OCI-M1 (cell line): ENCODE results near the gene UTS2B.

Source experiments
- DNase-seq: peaks from one replicate; lab custom pipeline; 2025; lab: John Stamatoyannopoulos, UW

The UTS2B gene

DNA sequence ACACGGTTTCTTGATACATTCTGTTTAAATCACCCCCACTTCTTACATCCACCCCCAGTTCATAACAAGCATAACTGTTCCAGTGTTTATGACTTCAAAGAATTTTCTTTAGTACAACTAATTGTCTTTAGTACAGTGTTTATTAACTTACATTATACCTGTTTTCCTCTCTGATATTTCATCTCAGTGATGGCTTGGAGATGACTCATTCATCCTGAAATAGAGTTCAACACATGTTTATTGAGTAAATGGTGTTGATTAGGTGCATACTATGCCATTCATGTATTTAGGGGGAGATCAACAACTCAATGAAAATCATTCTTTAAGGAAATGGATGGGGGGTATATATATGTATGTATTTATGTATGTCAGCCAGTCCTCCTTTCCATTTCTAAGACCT lies 21.7 kb upstream of the UTS2B start:
- DNase-seq, result no peak

DNA sequence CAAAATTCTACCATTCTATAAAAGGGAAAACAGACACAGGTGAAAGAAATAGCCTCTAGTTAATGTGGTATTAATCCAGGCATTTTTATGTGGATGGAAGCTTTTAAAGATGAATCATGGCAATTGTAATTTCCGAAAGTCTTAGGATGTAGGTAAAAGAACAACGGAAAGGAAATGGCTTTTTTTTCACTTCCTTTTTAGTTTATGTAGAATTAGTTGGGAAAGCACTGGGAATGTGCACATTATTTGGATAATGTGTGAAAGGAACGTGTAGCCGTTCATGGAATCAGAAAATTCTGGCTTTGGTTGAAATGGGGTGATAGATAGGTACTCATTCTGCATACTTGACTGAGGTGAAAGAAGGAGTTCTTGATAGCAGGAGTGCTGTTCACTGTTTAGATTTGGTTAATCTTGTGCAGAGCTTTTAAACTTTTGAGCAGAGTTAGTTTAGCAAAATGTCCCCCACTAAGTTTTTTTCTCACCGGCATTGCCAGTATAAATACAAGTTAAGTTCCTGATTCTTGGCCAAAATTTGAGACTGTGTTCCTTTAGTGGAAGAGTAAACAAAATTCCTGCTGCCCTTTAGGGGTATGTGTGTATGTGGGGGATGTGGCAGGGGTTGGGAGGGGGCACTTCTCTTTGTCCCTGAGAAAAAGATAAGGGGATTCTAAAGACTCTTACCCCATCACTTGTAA lies 20.2 kb upstream of the UTS2B start:
- DNase-seq, result no peak

DNA sequence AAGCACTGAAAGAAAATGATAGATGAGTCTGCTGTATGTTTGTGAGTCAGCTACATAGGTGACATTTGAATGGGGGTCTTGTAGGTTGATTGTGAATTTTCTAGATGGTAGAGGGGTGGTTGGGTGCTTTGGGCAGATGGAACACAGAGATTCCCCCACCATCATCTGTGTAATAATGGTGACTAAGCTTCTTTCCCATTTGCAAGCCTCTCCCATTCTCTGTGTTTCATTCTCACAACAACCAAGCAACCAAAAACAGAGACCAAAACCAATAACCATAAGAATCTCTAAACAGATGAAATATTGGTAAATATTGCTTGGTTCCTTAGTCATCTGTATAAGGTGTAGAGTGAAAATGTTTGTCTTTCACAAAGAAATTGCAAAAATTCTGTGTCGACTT lies 17.8 kb upstream of the UTS2B start:
- DNase-seq, result no peak

DNA sequence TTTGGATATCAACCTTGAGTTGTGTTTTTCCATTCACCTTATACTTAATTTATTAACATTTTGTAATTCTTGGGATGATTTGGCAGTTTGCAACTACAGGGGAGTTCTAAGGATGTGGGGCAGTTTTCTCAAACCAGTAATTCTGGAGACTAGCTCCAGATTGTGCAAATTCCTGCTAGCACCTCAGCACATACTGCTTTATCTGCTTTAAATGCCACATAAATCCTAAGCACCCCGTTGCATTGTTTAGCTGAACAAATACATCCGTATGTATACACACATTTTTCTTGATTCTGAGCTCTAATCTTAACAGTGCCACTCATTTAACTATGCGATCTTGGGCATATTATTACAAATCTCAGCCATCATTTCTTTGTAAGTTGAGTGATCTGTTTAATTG lies 16.9 kb upstream of the UTS2B start:
- DNase-seq, result no peak

DNA sequence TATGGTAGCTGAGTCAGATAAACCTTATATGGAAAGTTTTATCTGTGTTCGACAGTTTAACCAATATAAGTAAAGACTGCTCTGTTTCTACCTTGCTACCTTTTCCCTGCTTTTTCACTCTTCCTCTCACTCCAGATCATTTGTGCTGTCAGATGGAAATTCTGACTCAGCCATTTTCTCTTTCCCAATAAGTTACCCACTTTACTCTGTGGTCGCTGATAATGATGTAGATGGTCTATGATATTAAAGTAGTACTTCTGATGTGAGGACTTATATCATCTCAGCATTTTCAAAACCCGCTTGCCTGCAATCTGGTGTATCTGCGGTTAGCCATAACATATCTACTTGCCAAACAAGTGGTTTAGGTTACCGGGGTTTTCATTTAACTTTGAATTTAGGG lies 15.0 kb upstream of the UTS2B start:
- DNase-seq, result peak; percentile 6

DNA sequence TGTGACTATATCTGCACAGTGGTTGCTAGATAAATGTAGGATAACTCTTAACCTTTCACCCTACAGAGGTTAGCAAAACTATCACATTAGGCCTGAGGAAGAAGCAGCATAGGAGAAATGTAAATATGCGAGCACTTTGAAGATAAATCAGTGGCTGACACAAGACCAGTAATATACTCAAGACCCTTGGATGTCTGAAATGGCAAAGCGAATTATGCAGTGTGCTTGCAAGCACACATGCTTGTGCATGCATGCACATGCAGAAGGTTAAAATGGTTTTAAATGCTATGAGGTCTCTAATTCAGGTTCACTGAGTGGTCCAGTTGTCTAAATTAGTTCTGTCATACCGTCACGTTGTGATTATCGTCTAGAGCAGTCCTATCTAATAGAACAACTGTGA lies 13.6 kb upstream of the UTS2B start:
- DNase-seq, result no peak

DNA sequence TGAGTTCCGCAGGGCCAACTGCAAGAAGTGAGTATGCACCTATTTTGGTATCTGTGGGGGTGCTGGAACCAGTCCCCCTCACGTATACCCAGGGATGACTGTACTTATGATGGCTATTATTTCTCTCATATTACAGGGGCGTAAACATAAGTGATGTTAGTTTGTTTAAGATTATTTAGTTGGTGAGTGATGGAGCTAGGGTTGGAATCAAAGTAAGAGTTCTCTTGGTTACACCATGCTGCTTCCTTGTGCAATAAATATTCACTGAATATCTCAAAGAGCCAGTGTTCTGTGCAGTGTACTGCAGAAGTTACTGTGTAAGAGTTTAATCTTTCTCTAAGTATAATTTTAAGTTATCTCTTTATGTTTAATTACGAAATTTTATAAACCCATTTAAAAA lies 12.8 kb upstream of the UTS2B start:
- DNase-seq, result no peak

DNA sequence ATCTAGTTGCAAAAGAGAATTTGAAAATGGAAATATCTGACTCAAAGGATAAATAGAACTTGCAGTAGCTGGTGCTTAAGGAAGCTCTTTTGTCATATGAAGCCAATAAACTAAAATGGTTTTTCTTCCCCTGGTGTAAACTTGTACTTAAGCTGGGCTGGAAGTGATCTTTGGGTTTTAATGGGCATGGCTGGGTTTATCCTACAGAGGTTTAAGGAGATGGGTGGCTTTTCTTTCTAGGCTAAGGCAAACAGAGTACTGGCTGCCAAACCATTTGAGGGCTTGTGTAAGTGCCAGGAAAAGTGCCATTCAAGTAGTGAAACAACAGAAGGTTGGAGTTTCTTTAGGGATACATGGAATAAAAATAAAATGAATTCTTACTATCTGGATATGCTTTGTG lies 12.1 kb upstream of the UTS2B start:
- no peak for DNase-seq

DNA sequence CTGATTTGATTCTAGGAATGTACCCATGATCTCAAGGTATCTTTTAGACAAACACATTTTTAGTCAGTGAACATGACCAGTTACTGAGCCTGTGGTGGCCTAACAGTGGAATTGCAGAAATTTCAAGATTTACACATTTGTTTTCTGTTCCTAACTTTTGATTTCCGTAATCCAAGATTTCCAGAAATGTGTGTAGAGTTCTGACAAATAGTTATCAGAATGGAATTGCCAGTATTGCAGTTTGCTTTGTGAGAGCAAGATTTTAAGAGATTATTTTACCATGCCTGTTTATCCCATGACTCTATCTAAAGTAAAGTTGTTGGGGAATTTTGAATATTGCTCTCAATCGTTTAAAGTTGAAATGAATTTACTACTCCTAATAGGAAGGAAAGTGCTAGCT lies 11.7 kb upstream of the UTS2B start:
- no peak for DNase-seq

DNA sequence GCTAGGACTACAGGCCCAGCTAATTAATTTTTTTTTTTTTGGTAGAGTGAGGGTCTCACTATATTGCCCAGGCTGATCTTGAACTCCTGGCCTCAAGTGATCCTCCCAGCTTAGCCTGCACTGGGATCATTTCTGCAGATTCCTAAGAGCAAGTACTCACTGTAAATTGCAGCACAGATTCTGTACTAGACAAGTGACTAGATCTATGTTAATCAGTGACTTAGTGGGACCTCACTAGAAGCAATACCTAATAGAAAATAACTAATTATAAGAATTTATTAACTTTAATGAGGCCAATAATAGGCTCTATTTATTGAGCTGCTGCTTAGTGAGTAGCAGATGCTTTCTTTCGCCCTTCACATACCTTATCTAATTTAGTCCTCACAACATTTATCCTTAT lies 10.6 kb upstream of the UTS2B start:
- no peak for DNase-seq

DNA sequence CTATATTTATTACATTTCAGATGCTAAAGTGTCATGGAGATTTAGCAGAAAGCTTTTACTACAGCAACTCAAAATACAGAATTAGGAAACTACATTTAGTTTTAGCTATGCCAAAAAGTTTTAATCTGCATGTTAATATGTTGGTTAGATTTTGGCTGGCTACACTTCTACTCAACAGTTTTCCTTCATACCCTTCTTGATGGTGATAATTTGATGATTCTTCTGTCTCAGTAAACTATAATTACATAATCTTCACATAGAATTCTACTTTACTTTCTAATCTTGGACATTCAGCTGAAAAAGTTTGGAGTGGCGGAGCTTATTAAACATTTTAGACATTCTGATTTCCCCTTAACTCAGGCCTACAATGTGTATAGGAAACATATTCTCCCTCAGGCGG lies 10.0 kb upstream of the UTS2B start:
- DNase-seq, result no peak

DNA sequence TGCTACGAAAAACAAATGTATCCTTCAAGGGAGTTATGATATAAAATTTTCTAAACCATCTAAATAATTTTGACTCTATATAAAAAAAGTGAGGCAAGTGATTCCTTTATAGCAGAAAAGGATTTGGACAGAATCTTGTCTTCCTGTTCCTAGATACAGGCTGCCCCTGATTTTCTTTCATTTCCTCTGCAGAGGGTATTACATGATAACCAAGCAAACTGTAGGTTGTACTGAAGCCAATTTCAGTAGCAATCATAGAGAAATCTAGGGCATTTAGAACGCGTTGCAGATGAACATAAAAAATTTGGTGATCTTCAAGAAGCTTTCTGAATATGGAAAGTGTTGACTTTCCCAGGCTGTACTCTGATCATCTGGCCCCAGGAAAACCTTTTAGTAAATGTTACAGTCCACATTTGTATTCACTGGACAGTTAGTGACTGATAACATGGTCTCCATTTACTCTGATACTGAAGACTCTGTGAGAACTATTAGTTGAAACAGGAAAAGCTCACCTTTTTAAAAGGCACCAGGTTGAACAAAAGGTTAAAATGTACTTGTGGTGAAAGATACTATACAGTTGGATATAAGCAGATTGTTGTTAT lies 9.1 kb upstream of the UTS2B start:
- DNase-seq, result no peak

DNA sequence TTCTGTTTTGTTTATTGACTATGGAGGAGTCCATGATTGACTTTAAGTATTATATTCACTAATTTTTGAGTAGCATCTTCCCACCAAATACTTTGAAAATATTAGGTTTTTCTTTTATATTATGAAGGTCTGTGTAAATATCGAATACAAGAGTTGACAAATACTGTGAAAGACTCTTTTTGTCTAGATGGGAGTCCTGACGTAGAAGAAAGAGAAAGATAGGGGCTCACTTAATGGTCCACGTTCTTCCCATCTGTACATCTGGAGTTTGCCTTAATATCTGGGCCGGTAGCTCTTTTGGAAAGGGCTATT lies 7.8 kb upstream of the UTS2B start:
- DNase-seq, result no peak

DNA sequence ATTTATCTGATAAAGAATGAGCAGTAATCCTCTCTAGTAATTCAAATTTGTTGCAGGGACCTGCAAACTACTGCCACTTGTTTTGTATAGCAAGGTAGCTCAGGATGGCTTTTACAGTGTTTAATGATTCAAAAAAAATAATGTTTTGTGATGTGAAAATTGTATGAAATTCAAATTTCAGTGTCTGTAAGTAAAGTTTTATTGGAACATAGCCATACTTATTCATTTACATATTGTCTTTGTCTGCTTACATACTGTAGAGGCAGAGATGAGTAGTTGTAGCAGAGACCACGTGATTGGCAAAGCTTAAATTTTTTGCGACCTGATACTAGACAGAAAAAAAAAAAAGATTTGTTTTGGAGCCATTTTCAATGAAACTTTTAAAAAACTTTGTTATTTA lies 6.5 kb upstream of the UTS2B start:
- no peak for DNase-seq

DNA sequence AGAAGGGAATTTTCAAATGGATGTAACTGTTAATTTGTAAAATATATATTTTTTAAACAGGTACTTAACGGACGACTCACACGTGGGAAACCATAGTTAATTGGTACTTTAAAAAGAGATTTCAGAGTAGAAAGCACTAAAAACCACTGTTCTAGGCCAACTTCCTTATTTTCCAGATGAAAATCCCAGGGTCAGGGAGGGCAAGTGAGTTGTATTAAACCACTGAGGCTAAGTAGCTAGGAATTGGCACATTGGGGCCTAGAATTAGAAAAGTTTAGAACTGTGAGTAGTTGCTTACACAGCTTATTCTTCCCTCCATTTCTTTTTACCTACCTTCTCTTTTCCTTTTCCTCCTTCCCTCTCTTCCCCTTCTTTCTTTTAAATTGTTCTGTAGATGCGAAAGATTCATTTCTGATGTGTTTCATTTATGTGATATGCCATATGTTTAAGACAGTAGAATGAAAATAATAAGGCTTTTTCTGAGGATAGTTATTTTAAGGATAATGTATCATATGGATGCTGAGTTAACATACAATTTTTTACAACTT lies 4.1 kb upstream of the UTS2B start:
- DNase-seq, result no peak

DNA sequence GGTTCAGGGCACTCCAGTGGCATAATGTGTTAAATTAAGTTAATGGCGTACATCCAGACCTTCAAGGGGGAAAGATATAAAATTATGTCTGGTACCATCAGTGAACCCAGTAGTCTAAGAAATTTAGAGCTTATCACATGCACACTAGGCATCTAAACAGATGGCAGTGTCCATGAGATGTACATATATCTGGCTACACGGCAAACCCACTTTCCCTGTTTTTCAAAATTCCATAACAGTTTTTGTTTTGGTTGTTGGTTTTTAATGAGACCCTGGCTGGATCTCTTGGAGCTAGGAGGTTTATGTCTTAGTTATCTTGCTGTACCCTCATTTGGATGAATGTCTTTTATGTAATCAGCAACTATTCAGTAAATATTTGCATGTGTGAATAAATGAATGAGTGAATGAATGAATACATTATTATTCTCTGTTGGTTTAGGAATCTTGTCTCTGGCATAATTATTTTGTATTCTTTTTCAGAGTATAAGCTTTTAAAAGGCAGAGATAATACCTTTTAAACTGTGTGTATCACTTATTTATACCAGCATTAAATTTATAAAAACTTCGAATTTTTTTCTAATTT lies 3.1 kb upstream of the UTS2B start:
- DNase-seq, result no peak

DNA sequence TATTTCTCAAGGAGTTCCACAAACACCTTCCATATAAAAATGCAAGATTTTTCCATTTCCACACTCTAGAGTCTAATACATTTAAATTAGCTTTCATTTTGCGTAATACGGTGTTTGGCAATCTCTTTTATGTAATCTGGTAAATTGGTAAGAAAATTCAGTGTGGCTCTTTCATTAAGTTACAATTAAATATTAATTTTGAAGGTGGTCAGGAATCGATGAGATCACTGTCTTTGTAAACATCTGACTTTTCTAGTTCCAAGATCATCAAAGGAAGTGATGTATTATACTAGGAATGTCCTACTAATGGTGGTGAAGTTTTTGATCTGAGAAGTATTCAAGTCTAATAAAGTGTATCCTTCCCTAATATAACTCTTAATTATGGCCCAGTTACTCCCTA lies 1.1 kb upstream of the UTS2B start:
- no peak for DNase-seq

DNA sequence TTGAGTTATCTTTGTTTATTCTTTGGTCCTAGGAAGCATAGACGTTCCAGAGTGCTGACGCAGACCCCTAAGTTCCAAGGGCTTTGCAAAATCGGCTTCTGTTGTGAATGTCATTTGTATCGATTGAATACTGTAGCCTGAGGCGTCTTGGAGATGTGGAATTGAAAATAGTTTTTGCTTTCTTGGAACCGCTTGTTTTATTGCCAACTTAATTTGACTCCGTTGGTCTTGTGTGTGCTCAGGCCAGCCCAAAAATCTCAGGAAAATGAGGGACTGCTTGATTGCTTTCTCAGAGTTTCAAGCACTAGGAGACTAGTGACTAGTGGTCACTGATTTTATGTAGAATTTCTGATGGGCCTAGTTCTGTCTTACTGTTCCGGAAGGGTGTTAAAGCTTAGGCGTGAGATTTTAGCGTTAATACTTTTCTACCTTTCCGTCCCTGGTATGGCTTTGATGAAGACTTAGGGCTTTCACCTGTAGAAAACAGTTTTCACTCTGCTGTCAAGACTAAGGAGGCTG lies 263 bp upstream of the UTS2B start:
- no peak for DNase-seq

DNA sequence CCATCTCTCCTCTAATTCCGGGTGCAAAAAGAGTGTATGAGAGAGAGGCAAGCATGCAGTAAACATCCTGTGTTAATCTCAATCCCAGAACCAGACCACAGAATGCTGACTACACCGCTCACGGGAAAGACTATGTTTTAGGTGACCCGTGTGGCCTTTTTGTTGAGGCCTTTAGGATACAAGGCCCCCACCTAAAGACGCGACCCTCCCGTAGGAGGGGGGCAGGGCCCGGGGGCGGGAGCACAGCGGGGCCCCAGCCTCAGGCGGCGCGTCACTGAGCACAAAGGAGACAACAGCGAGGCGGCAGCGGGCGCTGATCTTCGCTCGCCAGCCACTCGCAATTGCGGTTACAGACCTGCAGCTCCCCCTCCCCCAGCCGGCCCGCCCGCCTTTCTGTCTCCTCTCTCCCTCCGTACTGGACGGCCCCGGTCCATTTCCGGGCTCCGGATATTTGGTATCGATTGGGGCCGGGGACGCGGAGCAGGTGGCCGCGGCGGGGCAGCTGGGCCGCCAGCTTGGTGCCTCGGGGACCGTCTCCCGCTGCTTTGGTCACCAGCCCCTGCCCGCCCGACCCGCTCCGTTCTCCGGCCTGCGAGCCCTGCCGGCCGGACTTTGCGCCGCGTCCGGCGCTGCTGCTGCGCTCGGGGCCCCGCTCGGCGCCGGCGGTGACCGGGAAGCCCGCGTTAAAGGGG lies 1.2 kb downstream of the UTS2B start, which contains the start of gene CCDC50:
TSS of gene CCDC50 (plus strand) at position 433 of the 692 bp plus-strand sequence. CDS start 281 bp downstream, outside the sequence.
- DNase-seq, result peak; percentile 64

DNA sequence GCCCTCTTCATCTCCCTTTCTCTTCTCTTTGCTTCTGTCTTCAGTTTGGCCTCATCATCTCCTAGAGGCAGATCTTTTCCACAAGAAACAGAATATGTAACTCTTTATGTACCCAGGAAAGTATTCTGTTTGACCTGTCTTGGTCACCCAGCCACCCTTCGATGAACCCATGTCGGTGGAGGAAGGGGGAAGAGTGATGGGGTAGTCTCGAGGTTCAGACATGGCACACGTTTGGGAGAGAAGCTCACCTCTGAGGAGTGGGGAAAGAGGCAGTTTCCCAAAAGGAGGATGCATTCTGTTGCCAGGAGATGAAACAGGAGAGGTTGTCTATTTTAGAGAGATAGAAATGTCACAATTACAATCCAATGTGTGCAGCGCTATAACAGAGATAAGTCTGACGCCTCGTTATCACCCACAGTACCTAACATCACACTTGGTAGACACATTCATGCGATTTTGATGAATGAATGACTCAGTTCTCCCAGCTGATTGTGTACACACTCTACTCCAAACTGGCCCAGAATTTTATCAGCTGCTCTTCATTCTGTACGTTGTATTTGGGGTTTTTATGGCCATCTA lies 1.9 kb downstream of the UTS2B start:
- no peak for DNase-seq

DNA sequence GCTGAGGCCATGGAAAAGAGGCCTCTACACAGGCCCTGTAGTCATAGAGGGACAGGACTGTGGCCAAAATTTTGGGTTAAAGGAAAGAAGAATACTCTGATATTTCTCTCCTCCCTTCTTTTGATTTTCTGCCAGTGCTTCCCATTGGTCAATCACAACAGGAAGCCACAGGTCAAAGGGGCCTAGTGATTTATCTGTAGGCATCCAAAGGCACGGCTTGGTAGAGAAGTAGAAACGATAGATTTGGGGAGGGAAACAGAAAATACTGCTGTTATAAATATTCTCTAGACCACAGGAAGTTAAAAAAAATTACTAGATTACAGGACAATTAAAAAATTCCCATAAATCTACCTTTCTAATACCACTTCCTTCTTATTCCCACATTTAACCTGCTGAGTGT lies 2.8 kb downstream of the UTS2B start:
- no peak for DNase-seq

DNA sequence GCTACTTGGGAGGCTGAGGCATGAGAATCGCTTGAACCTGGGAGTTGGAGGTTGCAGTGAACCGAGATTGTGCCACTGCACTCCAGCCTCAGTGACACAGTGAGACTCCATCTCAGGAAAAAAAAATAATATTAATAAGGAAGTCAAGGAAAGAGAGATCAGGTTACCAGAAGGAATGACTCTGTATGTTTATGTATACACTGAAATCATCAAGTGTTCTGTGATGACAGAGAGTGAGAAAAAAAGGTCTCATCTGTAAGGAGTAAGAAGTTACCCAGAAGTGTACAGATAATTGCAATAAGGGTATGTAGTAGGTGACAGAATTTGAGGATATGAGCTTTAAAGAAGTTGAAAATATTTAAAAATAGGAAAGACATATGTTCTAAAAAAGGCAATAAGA lies 5.4 kb downstream of the UTS2B start:
- DNase-seq, result no peak
